ENCODE data around the gene CDC14C. TPM values are rescaled to one million over a fixed set of nuclear protein-coding genes. Genes with fewer than 3 reads are reported as not detected.

The CDC14C gene
- total and polyA plus RNA-seq, 2 experiments from 2014 or later: 0.17 TPM; not detected in 1

DNA sequence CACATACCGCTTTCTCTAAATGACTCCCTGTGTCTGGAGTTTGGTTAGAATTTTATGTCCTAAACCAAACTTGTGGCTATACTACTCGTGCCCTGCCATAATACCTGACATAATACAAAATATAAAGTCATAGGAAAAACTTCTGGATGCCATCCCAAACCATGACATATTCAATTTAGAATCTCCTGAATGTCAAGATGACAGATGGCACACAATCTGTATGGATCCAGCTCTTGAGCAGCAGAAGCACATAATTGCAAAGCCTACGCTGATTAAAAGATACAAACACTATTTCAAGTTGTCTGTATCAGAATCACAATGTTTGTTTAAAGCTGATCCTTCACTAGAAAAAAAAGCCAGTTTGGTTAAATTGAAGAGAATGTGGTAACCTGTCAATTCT lies 22.4 kb upstream of the CDC14C start:
- Mint-ChIP-seq H3K27me3 (ENCODE audit: insufficient read depth, low read depth, poor library complexity) (no peaks in the 10 kb centered on the region), H3K27ac (no peak overlapping the region)

More for the DNA sequence above, 22.4 kb upstream of the CDC14C start:
- TF ChIP-seq CREB1 (CRISPR knock-in tag; IDR thresholded peaks at IDR 0.05; ENCODE audit: low read depth) (no peak), EZH2 (IDR thresholded peaks at IDR 0.05; ENCODE audit: low read depth, unreplicated experiment) (no peak), ZNF114 (CRISPR knock-in tag; IDR thresholded peaks at IDR 0.05) (no peak), EZH2phosphoT487 (IDR thresholded peaks at IDR 0.05; ENCODE audit: unreplicated experiment) (no peak), JUNB (IDR thresholded peaks at IDR 0.05; ENCODE audit: unreplicated experiment) (no peak), ZNF331 (CRISPR knock-in tag; IDR thresholded peaks at IDR 0.05; ENCODE audit: low read depth) (no peak), STAT1 (IDR thresholded peaks at IDR 0.05; ENCODE audit: unreplicated experiment) (no peak), POLR2AphosphoS5 (IDR thresholded peaks at IDR 0.05; ENCODE audit: low read depth) (no peak), NANOG (IDR thresholded peaks at IDR 0.05; ENCODE audit: borderline replicate concordance) (no peak)
- TF ChIP-seq, protein P1, sequence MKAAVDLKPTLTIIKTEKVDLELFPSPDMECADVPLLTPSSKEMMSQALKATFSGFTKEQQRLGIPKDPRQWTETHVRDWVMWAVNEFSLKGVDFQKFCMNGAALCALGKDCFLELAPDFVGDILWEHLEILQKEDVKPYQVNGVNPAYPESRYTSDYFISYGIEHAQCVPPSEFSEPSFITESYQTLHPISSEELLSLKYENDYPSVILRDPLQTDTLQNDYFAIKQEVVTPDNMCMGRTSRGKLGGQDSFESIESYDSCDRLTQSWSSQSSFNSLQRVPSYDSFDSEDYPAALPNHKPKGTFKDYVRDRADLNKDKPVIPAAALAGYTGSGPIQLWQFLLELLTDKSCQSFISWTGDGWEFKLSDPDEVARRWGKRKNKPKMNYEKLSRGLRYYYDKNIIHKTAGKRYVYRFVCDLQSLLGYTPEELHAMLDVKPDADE (IDR thresholded peaks at IDR 0.05): no peak
- TF ChIP-seq, protein P2, sequence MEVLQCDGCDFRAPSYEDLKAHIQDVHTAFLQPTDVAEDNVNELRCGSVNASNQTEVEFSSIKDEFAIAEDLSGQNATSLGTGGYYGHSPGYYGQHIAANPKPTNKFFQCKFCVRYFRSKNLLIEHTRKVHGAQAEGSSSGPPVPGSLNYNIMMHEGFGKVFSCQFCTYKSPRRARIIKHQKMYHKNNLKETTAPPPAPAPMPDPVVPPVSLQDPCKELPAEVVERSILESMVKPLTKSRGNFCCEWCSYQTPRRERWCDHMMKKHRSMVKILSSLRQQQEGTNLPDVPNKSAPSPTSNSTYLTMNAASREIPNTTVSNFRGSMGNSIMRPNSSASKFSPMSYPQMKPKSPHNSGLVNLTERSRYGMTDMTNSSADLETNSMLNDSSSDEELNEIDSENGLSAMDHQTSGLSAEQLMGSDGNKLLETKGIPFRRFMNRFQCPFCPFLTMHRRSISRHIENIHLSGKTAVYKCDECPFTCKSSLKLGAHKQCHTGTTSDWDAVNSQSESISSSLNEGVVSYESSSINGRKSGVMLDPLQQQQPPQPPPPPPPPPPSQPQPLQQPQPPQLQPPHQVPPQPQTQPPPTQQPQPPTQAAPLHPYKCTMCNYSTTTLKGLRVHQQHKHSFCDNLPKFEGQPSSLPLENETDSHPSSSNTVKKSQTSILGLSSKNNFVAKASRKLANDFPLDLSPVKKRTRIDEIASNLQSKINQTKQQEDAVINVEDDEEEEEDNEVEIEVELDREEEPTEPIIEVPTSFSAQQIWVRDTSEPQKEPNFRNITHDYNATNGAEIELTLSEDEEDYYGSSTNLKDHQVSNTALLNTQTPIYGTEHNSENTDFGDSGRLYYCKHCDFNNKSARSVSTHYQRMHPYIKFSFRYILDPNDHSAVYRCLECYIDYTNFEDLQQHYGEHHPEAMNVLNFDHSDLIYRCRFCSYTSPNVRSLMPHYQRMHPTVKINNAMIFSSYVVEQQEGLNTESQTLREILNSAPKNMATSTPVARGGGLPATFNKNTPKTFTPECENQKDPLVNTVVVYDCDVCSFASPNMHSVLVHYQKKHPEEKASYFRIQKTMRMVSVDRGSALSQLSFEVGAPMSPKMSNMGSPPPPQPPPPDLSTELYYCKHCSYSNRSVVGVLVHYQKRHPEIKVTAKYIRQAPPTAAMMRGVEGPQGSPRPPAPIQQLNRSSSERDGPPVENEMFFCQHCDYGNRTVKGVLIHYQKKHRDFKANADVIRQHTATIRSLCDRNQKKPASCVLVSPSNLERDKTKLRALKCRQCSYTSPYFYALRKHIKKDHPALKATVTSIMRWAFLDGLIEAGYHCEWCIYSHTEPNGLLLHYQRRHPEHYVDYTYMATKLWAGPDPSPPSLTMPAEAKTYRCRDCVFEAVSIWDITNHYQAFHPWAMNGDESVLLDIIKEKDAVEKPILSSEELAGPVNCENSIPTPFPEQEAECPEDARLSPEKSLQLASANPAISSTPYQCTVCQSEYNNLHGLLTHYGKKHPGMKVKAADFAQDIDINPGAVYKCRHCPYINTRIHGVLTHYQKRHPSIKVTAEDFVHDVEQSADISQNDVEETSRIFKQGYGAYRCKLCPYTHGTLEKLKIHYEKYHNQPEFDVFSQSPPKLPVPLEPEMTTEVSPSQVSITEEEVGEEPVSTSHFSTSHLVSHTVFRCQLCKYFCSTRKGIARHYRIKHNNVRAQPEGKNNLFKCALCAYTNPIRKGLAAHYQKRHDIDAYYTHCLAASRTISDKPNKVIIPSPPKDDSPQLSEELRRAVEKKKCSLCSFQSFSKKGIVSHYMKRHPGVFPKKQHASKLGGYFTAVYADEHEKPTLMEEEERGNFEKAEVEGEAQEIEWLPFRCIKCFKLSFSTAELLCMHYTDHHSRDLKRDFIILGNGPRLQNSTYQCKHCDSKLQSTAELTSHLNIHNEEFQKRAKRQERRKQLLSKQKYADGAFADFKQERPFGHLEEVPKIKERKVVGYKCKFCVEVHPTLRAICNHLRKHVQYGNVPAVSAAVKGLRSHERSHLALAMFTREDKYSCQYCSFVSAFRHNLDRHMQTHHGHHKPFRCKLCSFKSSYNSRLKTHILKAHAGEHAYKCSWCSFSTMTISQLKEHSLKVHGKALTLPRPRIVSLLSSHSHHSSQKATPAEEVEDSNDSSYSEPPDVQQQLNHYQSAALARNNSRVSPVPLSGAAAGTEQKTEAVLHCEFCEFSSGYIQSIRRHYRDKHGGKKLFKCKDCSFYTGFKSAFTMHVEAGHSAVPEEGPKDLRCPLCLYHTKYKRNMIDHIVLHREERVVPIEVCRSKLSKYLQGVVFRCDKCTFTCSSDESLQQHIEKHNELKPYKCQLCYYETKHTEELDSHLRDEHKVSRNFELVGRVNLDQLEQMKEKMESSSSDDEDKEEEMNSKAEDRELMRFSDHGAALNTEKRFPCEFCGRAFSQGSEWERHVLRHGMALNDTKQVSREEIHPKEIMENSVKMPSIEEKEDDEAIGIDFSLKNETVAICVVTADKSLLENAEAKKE (CRISPR knock-in tag; IDR thresholded peaks at IDR 0.05): no peak
- TF ChIP-seq, protein P3, sequence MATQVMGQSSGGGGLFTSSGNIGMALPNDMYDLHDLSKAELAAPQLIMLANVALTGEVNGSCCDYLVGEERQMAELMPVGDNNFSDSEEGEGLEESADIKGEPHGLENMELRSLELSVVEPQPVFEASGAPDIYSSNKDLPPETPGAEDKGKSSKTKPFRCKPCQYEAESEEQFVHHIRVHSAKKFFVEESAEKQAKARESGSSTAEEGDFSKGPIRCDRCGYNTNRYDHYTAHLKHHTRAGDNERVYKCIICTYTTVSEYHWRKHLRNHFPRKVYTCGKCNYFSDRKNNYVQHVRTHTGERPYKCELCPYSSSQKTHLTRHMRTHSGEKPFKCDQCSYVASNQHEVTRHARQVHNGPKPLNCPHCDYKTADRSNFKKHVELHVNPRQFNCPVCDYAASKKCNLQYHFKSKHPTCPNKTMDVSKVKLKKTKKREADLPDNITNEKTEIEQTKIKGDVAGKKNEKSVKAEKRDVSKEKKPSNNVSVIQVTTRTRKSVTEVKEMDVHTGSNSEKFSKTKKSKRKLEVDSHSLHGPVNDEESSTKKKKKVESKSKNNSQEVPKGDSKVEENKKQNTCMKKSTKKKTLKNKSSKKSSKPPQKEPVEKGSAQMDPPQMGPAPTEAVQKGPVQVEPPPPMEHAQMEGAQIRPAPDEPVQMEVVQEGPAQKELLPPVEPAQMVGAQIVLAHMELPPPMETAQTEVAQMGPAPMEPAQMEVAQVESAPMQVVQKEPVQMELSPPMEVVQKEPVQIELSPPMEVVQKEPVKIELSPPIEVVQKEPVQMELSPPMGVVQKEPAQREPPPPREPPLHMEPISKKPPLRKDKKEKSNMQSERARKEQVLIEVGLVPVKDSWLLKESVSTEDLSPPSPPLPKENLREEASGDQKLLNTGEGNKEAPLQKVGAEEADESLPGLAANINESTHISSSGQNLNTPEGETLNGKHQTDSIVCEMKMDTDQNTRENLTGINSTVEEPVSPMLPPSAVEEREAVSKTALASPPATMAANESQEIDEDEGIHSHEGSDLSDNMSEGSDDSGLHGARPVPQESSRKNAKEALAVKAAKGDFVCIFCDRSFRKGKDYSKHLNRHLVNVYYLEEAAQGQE (IDR thresholded peaks at IDR 0.05; ENCODE audit: unreplicated experiment): no peak
- TF ChIP-seq, protein P4, sequence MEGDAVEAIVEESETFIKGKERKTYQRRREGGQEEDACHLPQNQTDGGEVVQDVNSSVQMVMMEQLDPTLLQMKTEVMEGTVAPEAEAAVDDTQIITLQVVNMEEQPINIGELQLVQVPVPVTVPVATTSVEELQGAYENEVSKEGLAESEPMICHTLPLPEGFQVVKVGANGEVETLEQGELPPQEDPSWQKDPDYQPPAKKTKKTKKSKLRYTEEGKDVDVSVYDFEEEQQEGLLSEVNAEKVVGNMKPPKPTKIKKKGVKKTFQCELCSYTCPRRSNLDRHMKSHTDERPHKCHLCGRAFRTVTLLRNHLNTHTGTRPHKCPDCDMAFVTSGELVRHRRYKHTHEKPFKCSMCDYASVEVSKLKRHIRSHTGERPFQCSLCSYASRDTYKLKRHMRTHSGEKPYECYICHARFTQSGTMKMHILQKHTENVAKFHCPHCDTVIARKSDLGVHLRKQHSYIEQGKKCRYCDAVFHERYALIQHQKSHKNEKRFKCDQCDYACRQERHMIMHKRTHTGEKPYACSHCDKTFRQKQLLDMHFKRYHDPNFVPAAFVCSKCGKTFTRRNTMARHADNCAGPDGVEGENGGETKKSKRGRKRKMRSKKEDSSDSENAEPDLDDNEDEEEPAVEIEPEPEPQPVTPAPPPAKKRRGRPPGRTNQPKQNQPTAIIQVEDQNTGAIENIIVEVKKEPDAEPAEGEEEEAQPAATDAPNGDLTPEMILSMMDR (conservative IDR thresholded peaks at IDR 0.05; ENCODE audit: low read depth in 2 of 2): no peak
- Mint-ChIP-seq H3K9me3 (peaks cover 7% of the 10 kb centered on the region), H3K4me1 (no peaks in the 10 kb centered on the region), H3K4me3 (no peak overlapping the region), H3K36me3 (ENCODE audit: low read depth) (peaks cover 8% of the 10 kb centered on the region)
- ATAC-seq (no peak), DNase-seq (ENCODE audit: low spot score) (no peak)
- no peaks in the 10 kb centered on the region for H3K27me3 ChIP-seq (ENCODE audit: insufficient read depth)
- H3K4me3 ChIP-seq: no peak overlapping the region
- H3K36me3 ChIP-seq (ENCODE audit: insufficient read depth): no peaks in the 10 kb centered on the region
- no peaks in the 10 kb centered on the region for H3K4me1 ChIP-seq (ENCODE audit: insufficient read depth)
- H3F3A ChIP-seq (replicated peaks; ENCODE audit: low read depth): no peaks in the 10 kb centered on the region
- no peaks in the 10 kb centered on the region for H4K20me1 ChIP-seq (replicated peaks; ENCODE audit: insufficient read depth)
- no peaks in the 10 kb centered on the region for H3K79me2 ChIP-seq (replicated peaks; ENCODE audit: insufficient read depth)
- H2AFZ ChIP-seq: no peak overlapping the region
- peaks cover 15% of the 10 kb centered on the region for H3K9me2 ChIP-seq (ENCODE audit: insufficient read depth)
- no peak overlapping the region for H3K27ac ChIP-seq (ENCODE audit: low read depth)
- H3K4me2 ChIP-seq: no peak overlapping the region
